NCI-H2196 treated with DMSO at 0.1 percent for 48 hours (cell line): ENCODE results near the gene DENND4C.
"Not testable (repeated sequence)": the region's sequence is repeated elsewhere in the genome, so short reads cannot be mapped to it uniquely, and the experiment has no call there.

Source experiments
- DNase-seq: peaks from one replicate; lab custom pipeline; 2025; ENCODE audit not compliant: unreplicated experiment; lab: John Stamatoyannopoulos, UW

Gene DENND4C

GRCh38 chr9:19223724-19224123 lies 6.8 kb upstream of the DENND4C start:
- no peak for DNase-seq

- no peak for DNase-seq
These were observed 5.9 kb upstream of the DENND4C start for GRCh38 chr9:19224563-19224962.

GRCh38 chr9:19229595-19230354 lies 718 bp upstream of the DENND4C start:
- DNase-seq, result peak; percentile 60

- peak; percentile 2 for DNase-seq
These were observed 822 bp downstream of the DENND4C start for GRCh38 chr9:19231126-19231903.

- DNase-seq, result no peak
These were observed 1.7 kb downstream of the DENND4C start for GRCh38 chr9:19231904-19232822.

- peak; percentile 23 for DNase-seq
These were observed 2.3 kb downstream of the DENND4C start for GRCh38 chr9:19232823-19233194.

- DNase-seq, result no peak
These were observed 2.9 kb downstream of the DENND4C start for GRCh38 chr9:19233344-19233743.

GRCh38 chr9:19239955-19240354 lies 9.5 kb downstream of the DENND4C start:
- DNase-seq, result no peak

- DNase-seq, result no peak
These were observed 11.2 kb downstream of the DENND4C start for GRCh38 chr9:19241728-19242127.

GRCh38 chr9:19243366-19244033 lies 13.0 kb downstream of the DENND4C start:
- no peak for DNase-seq

GRCh38 chr9:19246891-19247290 lies 16.4 kb downstream of the DENND4C start:
- DNase-seq, result no peak

- DNase-seq, result no peak
These were observed 16.9 kb downstream of the DENND4C start for GRCh38 chr9:19247420-19247819.

GRCh38 chr9:19250346-19250745 lies 19.9 kb downstream of the DENND4C start:
- not testable (repeated sequence) for DNase-seq

- not testable (repeated sequence) for DNase-seq
These were observed 20.7 kb downstream of the DENND4C start for GRCh38 chr9:19251203-19251602.

- not testable (repeated sequence) for DNase-seq
These were observed 21.1 kb downstream of the DENND4C start for GRCh38 chr9:19251622-19252021.

- no peak for DNase-seq
These were observed 21.8 kb downstream of the DENND4C start for GRCh38 chr9:19252174-19252884.

- no peak for DNase-seq
These were observed 22.4 kb downstream of the DENND4C start for GRCh38 chr9:19252885-19253219.

GRCh38 chr9:19255112-19255511 lies 24.6 kb downstream of the DENND4C start:
- DNase-seq, result no peak

GRCh38 chr9:19255821-19256220 lies 25.3 kb downstream of the DENND4C start:
- DNase-seq, result no peak

GRCh38 chr9:19259665-19260255 lies 29.3 kb downstream of the DENND4C start:
- not testable (repeated sequence) for DNase-seq
